ENCODE data around the gene ATG16L2.
"Not testable (repeated sequence)": the region's sequence is repeated elsewhere in the genome, so short reads cannot be mapped to it uniquely, and the experiment has no call there.

The ATG16L2 gene

GRCh38 chr11:72826942-72827480 is 12.8 kb downstream of the ATG16L2 start:
- DNase-seq: no peak

- not testable (repeated sequence) for DNase-seq
Measured at GRCh38 chr11:72827656-72828055, 13.4 kb downstream of the ATG16L2 start.

GRCh38 chr11:72828081-72828567 is 13.9 kb downstream of the ATG16L2 start:
- peak; percentile 55 for DNase-seq

- no peak for DNase-seq
Measured at GRCh38 chr11:72828692-72829101, 14.5 kb downstream of the ATG16L2 start.

- no peak for DNase-seq
Measured at GRCh38 chr11:72829178-72829577, 15.0 kb downstream of the ATG16L2 start.

- DNase-seq: no peak
Measured at GRCh38 chr11:72829884-72830533, 15.8 kb downstream of the ATG16L2 start.

GRCh38 chr11:72831521-72832300 is 17.5 kb downstream of the ATG16L2 start:
- DNase-seq: peak; percentile 60

- no peak for DNase-seq
Measured at GRCh38 chr11:72832301-72833082, 18.3 kb downstream of the ATG16L2 start.

- no peak for DNase-seq
Measured at GRCh38 chr11:72833083-72833733, 19.0 kb downstream of the ATG16L2 start.

GRCh38 chr11:72833811-72834493 is 19.7 kb downstream of the ATG16L2 start:
- DNase-seq: no peak

- DNase-seq: no peak
Measured at GRCh38 chr11:72834905-72835304, 20.7 kb downstream of the ATG16L2 start.

- DNase-seq: no peak
Measured at GRCh38 chr11:72836111-72836510, 21.9 kb downstream of the ATG16L2 start.

- DNase-seq: no peak
Measured at GRCh38 chr11:72838691-72839305, 24.6 kb downstream of the ATG16L2 start.

- DNase-seq: peak; percentile 90
Measured at GRCh38 chr11:72840780-72841179, 26.6 kb downstream of the ATG16L2 start.

- DNase-seq: no peak
Measured at GRCh38 chr11:72841397-72841796, 27.2 kb downstream of the ATG16L2 start.

- no peak for DNase-seq
Measured at GRCh38 chr11:72842126-72842525, 27.9 kb downstream of the ATG16L2 start.

GRCh38 chr11:72842653-72843330 is 28.6 kb downstream of the ATG16L2 start:
- no peak for DNase-seq

- DNase-seq: no peak
Measured at GRCh38 chr11:72844356-72844755, 30.1 kb downstream of the ATG16L2 start.

- DNase-seq: peak; percentile 25
Measured at GRCh38 chr11:72848846-72849466, 34.7 kb downstream of the ATG16L2 start.

- no peak for DNase-seq
Measured at GRCh38 chr11:72850832-72851231, 36.6 kb downstream of the ATG16L2 start.
